HG02973 (cell line): ENCODE results near the gene IWS1.
A peak's percentile ranks its signal among the peaks of the same experiment; 100 is the strongest.
"Not testable (repeated sequence)": the region's sequence is repeated elsewhere in the genome, so short reads cannot be mapped to it uniquely, and the experiment has no call there.

Experiments used
- ATAC-seq: cut with Tn5 transposase; IDR thresholded peaks from one replicate; pipeline ENCODE4 v1.9.1; 2021; ENCODE audit warnings: moderate library complexity; ENCODE audit not compliant: unreplicated experiment

Gene IWS1

DNA sequence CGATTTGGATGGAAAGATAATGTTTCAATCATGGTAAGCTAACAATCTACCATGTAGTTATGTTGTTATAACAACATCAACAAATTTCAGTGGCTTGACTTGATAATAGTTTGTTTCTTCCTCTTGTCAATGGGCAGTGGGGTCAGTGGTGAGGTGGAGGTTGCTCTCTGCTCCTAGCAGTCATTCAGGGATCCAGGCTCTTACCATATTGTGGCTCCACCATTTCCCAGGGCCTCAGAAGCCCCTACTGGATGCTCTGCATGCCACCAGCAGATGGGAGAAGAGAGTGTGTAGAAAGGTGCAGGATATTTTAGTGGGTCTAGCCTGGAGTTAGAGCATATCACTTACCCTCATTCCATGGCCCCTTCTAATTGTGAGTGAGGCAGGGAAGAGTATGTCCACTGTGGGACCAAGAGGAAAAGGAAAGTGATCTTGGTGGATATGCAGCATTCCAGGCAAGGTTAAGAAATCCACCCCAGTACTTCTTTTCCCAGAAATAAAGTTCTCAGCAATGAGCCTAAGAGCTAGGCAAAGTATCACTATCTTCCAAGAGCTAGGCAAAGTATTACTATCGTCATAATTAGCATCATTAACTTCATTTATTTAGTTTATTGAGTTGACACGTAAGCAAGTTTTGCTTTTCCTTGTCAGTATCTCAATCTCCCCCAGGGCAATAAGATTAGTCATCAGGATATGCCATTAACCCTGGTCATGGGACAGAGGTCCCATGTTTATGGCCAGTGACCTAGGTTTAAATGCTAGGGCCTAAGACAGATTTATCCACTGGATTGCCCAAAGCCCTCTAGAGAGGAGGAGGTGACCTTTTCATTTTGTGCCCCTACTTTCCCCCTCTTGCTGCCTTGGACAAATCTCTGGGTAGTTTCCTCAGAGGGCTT lies 4.2 kb upstream of the IWS1 start:
- no peak for ATAC-seq

DNA sequence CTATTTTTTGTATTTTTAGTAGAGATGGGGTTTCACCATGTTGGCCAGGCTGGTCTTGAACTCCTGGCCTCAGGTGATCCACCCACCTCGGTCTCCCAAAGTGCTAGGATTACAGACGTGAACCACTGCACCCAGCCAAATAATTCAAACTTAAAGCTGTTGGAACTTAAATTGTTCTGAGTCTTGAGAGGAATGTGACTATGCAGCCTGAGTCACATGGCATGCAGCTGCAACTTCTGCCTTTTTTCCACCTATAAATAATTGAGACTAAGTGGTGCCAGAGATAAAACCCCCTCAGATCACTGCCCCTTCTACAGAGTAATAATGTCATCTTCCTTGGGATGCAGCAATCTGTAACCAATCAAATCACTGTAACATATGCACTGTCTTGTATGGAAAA lies 3.1 kb upstream of the IWS1 start:
- ATAC-seq: not testable (repeated sequence)

DNA sequence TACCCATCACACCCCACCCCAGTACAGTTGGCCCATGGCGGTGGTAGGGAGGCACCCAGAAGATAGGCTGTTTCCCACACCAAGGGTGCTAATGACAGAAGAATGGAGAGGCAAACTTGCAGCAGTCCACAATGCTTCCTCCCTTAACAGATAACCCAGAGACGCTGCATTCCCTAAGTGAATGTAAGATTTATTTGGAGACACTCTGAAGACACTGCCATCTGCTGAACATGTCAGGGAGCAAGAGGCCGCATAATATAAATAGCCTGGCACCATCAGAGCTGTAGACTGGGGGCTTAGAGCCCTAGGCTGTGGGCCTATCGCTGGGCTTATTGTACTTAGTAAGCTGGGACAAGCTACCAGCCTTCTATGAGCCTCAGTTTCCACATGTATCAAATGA lies 2.2 kb upstream of the IWS1 start:
- no peak for ATAC-seq

DNA sequence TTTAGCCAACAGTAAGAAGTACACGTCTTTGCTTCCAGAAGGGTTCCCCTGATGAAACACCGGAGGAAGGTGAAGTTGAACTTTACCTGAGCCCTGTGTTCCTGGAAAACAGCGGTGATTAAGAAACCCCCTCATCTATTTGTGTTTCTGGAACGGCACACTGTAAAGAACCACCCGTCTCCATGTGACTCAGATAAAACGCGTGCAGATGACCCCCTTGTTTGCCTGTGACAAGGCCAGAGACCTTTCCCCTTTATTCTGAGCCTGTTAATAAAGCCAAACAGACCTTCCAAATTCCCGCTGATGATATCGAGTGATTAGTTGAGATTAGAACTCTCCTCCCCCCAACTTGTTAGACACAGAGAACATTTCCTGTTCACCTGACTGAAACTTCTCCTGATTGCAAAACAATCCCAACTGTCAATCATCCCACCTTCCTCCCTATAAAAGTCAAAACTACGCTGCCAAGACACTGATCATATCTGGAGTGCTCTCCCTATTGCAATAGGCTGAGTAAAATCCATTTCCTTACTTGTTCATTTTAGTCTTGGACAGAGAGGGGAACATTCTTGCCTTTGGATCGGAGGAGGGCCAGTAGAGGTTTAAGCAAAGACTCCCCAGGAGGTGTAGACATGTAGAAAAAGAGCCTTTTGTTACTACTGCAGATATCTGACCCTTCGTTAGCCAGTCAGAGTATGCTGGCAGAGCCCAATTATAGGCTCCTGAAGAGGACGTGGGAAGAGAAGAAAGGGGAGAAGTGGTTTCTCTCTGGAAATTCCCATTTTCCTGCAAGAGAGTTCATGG lies 914 bp upstream of the IWS1 start:
- ATAC-seq: peak; percentile 2

- ATAC-seq: no peak
Measured at GRCh38 chr2:127525691-127526131, 578 bp downstream of the IWS1 start.

DNA sequence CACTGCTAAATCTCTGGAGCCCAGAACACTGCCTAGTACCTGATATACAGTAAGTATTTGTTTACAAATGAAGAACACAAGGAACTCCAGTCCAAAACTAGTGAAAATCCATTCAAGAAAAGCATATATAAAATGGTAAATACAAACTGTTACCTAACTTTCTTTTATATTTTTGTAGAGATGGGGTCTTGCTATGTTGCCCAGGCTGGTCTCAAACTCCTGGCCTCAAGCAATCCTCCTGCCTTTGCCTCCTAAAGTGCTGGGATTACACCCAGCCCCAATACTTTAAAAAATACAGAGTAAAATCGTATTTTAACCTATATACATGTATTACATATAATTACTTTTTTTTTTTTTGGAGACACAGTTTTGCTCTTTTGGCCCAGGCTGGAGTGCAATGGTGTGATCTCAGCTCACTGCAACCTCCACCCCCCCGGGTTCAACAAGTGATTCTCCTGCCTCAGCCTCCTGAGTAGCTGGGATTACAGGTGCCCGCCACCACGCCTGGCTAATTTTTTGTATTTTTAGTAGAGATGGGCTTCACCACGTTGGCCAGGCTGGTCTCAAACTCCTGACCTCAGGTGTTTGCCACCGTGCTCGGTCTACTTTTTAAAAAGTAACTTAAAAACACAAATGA lies 2.0 kb downstream of the IWS1 start:
- ATAC-seq: not testable (repeated sequence)

DNA sequence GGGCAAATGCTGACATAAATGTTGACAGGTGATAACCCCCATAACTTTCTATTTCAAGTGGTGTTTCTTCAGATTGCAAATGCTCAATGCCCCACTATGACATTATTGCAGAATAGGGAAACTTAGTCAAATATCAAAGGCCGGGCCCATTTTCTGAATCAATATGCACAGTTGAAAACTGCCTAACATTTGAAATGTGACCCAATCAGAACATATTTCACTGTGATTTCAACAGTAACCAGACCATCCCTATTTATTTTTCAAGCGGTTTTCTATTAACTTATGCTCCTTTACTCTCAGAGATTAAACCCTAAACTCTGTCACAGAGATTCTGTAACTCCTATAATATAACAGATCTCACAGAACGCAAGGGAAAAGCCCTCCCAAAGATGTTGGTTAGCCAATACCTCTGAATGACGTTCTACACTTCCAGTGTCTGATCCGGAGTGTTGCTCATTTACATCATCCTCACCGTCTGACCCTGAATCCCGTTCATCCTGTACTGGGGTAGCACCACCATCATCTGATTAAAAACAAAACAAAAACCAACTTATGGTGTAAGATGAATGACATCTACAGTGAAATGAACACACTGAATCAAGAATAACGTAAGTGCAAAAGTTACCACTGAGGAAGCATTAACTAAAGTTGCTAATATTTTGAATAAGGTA lies 2.9 kb downstream of the IWS1 start:
- no peak for ATAC-seq

DNA sequence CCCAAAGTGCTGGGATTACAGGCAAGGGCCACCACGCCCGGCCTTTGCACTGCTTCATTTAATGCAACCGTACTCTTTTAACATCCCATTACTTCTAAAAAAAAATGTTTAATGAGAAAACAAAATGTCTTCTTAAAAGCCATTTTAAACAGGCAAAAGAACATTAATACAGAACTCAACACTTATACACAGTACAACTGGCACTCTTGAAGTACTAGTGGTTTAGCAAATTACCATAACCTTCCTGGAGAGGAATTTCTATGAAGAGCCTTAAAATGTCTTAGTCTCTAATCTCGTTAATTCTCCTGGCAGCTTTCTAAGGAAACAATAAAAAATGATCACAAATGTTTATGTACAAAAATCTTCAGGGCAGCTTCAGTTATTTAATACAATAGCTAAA lies 5.9 kb downstream of the IWS1 start:
- no peak for ATAC-seq

DNA sequence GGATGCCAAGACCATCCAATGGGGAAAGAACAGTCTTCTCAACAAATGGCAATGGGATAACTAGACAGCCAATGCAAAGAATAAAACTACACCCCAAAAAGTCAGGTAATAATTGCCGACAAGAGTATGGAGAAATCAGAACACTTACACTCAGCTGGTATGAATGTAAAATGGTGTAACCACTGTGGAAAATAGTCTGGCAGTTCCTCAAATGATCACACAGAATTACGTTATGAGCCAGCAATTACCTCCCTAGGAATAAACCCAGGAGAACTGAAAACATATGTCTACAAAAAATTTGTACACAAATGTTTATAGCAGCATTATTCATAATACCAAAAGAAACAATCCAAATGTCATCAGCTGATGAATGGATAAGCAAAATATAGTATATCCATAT lies 8.8 kb downstream of the IWS1 start:
- no peak for ATAC-seq

- ATAC-seq: no peak
Measured at GRCh38 chr2:127516041-127516762, 10.1 kb downstream of the IWS1 start.

- ATAC-seq: no peak
Measured at GRCh38 chr2:127515383-127515915, 10.8 kb downstream of the IWS1 start.

GRCh38 chr2:127514485-127514884 lies 11.8 kb downstream of the IWS1 start:
- no peak for ATAC-seq

GRCh38 chr2:127514076-127514475 lies 12.2 kb downstream of the IWS1 start:
- ATAC-seq: no peak

GRCh38 chr2:127512362-127512761 lies 13.9 kb downstream of the IWS1 start:
- ATAC-seq: no peak

GRCh38 chr2:127511917-127512316 lies 14.4 kb downstream of the IWS1 start:
- ATAC-seq: no peak

GRCh38 chr2:127511090-127511695 lies 15.1 kb downstream of the IWS1 start:
- no peak for ATAC-seq

GRCh38 chr2:127510073-127510472 lies 16.2 kb downstream of the IWS1 start:
- no peak for ATAC-seq

DNA sequence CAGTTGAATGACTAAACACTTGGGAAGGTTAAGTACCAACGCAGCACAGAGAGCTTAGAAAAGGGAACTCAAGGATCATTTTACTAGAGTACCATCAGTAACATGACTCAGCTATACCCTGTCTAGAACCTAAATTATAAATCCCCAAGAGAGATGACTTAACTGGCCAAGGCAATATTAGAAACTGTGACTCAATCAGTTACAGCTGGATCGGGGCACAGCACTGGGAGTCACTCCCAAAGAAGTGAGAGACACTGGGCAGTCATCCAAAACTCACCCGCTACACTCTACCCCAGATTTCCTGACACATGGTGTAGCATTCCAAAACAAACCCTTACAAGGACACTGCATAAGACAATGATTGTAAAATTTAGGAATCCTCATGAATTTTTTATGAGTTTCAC lies 17.7 kb downstream of the IWS1 start:
- ATAC-seq: no peak

DNA sequence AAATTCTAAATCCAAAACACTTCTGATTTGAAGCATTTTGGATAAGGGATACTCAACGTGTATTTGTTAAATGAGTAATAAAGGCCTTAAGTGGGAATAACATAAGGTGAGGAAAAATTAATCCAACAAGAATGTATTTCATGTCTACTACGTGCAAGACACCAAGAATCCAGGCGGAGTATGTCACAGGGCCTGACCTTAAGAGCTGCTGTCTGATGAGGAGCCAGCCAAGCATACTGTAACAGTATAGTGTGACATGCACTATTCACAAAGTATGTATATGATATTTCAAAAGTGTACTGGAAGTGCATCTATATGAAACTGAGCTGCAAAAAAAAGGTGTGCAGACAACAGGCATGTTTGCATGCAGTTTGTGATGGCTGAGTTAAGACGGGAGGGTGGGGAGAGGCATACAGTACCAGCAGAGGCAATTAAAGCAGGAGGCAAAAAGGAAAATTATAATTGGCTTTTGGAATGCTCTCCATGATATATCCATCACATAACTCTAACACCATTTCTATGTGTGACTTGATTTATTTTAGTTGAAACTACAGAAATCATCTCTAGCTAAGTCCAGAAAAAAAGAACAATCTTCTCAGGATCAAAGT lies 18.2 kb downstream of the IWS1 start:
- ATAC-seq: no peak
